GM18520 (cell line): ENCODE results near the gene CDK5.

Experiments used
- ATAC-seq: cut with Tn5 transposase; IDR thresholded peaks from one replicate; pipeline ENCODE4 v1.9.1; 2021; ENCODE audit not compliant: unreplicated experiment

The CDK5 gene

DNA sequence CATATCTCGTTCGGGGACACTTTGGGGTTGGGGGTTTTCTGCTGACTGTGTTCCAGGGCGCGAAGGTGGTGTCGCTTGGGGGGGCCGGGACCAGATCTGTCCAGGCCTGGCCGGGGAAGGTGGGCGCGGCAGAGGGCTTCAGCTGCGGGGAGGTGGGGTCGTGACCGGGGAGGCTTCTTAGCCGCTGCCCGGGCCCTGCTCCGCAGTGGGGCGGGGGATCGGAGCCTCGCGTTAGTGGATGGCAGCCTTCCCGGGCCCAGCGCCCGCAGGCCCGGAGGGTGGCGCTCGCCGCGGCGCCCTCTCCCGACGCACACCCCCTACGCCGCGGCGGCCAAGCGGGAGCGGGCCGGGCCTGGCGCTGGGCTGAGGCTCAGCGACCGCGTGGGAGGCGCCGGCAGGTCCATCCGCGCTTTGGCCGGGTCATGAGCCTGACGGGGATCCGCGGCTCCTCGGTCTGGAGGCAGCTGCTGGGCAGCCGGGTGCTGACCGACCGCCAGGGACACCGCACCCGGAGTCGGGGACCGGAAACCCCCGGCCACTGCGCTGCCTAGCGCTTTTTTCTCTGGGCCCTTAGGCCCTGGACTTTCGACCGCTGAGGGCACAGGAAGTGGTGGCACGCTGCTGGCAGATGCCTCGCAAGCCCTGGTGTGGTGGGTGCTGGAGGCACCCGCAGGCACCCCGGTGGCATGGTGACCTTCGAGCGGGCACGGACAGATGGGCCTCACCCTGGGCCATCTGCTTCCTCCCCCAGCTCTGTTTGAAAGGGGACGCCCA lies 29.7 kb upstream of the CDK5 start:
- peak; percentile 25 for ATAC-seq

DNA sequence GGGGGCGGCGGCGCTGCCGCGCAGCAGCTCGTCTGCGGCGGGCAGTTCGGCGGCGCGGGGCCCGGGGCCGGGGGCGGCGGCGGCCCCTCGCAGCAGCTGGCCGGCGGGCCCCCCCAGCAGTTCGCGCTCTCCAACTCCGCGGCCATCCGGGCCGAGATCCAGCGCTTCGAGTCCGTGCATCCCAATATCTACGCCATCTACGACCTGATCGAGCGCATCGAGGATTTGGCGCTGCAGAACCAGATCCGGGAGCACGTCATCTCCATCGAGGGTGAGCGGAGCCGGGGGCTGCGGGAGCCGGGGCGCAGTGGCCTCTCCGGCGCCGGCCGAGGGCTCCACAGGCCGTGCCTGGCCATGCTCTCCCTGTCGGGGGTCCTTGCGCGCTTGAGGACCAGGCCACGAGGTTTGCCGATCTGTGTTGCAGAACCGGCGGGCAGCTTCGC lies 29.1 kb upstream of the CDK5 start:
- no peak for ATAC-seq

DNA sequence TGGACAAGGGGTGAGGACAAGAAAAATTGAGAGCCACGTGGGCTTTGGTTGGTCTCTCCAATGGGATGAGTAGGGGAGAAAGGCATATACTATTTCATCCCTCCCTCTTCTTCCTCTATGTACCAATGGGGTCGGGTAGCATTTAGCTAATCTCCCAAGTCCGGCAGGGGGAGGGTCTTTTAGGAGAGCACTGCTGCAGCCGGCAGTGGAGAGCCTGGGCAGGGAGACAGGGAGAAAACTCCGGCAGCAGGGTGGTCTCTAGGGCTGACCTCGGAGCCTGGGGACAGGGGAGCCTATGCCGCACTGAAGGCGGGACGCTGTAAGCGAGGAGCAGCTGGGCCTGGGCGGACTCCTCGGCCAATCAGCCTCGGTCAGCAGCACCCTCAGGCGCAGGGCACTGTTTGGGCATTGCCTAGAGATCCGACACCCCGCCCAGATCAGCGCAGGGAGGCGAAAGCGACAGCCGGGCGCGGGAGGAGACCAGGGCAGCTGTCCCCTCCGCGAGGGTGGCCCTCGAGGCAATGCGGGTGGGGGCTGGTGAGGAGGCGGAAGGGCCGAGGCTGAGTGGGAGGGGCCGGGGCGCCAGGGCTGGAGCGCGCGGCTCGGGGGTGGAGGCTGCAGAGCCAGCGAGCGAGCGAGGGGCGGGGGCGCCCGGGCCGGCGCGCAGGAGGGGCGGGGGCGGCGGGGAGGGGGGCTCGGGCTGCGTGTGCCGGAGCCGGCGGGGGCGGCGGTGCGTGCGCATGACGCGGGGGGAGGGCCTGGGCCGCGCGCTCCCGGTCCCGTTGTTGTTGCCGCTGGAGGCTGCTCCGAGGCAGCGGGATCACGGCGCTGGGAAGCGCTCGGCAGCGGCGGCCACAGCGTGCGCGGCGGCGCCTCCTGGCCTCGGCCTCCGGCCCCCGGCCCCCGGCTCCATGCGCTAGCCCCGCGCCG lies 28.3 kb upstream of the CDK5 start, which contains the start of gene AGAP3:
TSS of gene AGAP3 (plus strand) at position 785 of the 930 bp plus-strand sequence. CDS start 267 bp downstream, outside the sequence.
- peak; percentile 28 for ATAC-seq

DNA sequence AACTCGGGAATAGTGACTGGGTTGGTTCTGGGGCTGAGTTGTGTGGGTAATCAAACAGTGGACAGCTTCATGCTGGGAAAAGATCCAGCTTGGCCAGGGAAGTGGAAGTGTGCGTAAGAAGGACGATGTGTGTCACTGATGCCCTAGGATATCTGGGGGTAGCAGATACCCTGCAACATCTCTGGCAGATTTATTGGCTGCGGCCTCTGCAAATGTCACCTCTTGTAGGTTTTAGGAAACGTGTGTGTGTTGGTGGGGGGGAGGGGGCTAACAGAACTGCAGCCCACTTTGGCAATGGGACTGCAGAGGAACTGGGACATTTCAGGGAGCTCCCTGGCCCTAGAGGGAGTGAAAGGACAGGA lies 27.6 kb upstream of the CDK5 start:
- ATAC-seq, result no peak

DNA sequence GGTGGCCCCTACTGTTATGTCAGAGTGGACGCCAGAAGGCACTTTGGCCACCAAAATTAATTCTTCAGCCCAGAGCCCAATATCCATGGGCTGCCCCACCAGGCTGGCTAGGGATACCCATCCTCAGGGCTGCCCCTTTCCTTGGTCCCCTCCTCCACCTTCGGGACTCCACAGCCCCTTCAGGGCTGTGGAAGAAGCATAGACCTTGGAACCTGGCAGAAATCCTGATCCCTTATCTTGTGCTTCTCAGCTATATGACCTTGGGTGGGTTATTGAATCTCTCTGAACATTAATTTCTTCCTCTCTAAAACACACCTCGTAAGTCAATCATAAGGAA lies 26.1 kb upstream of the CDK5 start:
- no peak for ATAC-seq

GRCh38 chr7:151083071-151083823 lies 25.6 kb upstream of the CDK5 start, which contains the start of gene TMUB1:
Gene TMUB1 (minus strand): TSS chr7:151083493. CDS start chr7:151082563, 930 bp downstream.
- ATAC-seq, result peak; percentile 30

DNA sequence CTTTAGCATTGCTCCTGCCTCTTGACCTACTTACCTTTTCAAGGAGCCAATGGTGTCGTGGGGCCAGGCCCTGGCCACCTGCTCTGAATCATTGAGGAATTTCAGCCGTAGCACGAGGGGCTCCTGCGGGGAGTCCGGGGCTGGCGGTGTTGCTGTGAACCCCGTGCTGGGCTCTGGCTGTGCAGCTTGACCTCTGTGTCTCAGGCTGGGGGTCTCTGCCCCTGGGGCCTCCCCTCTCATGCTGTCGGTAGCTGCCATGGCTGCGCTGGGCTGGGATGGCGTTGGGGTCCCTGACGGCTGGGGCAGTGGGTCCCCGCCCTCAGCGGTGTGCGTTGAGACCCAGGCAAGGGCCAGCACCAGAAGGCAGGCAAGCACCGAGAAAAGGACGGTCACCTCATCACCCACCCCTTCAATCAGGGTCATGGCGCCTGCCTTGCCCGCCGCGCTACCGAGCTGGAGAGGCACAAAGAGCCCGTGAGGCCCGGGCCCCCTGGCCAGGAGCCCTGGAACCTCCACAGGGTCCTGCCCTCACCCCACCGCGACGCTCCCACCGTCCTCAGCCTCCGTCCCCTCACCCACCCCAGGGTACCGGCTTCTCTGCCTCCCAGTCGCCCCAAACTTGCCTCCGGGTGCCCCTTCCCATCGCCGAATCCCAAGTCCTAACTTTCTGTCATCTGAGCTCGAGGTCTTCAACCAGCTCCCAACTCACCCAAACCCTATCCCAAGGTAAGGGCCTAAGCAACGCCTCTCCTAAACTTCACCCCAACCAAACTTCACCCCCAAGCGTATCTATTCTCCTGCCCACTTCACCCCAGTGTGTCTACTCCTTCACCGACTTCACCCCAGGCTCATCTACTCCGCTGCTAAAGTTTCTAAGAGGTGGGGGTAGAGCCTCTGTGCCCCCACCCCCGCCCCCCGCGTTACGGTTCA lies 24.7 kb upstream of the CDK5 start:
- no peak for ATAC-seq

- ATAC-seq, result no peak
Measured at GRCh38 chr7:151081170-151082101, 23.7 kb upstream of the CDK5 start.

DNA sequence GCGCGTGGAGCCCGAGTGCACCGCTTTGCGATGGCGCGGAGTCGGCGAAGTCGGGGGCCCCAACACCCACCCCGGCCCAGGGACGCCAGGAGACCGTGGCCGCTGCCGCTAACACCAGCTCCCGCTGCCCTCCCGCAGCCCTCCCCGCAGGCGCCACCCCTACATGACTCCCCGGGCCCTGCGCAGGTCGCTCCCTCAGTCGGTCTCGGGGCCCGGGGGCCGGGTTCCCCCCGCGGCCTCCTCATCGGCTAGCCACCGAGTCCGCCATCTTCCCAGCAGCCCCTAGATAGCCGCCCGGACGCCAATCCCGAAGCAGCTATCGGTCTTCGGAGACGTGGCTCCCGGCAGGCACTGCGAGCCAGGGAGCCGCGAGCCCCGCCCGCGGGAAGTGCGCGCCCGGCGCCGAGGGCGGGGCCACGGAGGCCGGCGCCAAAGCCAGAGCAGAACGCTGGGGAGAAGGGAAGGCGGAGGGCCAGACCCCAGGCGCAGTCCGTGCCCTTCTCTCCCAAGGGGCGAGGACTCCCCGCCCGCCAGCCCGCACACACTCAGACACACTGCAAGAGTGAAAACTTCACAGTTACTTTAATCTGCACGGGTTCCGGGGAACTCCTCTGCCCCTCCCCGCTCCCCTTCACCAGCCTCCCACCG lies 22.9 kb upstream of the CDK5 start, which contains the start of gene FASTK:
TSS of gene FASTK (minus strand) at position 288 of the 648 bp plus-strand sequence. CDS start at position 245, 43 bp downstream.
- ATAC-seq, result peak; percentile 78

- ATAC-seq, result no peak
Measured at GRCh38 chr7:151080067-151080521, 22.4 kb upstream of the CDK5 start.

DNA sequence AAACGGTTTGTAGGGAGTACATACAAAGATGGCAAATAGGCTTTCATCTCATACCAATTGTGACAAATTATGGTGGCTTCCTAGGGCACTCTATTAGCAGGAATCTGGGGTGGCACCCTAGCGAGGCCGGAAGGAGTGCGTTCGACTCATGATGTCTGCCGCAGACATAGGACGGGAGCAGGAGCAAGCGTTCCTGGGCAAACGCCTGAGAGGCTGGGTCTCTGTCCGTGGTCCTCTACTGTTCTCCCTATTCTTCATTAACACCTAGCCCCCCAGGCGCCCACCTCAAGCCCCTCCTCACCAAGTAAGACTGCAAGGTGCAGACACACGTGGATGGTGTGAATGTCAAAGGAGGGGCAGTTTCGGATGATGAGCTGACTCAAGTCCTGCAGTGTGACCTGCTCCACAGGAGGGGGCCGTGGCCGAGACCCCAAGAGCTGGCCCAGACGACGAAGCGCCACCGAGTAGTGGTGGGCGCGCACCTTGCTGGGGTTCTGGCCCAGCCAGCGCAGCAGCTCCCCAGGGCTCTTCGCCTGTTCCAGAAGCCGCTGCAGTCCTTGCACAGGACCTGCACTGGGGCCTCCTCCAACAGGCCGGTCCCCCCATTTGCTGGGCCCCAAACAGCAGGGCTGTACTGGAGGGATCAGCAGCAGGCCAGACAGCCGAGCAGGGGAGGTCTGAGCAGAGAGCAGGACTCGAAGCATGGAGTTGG lies 21.7 kb upstream of the CDK5 start:
- no peak for ATAC-seq

GRCh38 chr7:151078233-151079040 lies 20.7 kb upstream of the CDK5 start:
- ATAC-seq, result no peak

- no peak for ATAC-seq
Measured at GRCh38 chr7:151077705-151078232, 20.1 kb upstream of the CDK5 start.

DNA sequence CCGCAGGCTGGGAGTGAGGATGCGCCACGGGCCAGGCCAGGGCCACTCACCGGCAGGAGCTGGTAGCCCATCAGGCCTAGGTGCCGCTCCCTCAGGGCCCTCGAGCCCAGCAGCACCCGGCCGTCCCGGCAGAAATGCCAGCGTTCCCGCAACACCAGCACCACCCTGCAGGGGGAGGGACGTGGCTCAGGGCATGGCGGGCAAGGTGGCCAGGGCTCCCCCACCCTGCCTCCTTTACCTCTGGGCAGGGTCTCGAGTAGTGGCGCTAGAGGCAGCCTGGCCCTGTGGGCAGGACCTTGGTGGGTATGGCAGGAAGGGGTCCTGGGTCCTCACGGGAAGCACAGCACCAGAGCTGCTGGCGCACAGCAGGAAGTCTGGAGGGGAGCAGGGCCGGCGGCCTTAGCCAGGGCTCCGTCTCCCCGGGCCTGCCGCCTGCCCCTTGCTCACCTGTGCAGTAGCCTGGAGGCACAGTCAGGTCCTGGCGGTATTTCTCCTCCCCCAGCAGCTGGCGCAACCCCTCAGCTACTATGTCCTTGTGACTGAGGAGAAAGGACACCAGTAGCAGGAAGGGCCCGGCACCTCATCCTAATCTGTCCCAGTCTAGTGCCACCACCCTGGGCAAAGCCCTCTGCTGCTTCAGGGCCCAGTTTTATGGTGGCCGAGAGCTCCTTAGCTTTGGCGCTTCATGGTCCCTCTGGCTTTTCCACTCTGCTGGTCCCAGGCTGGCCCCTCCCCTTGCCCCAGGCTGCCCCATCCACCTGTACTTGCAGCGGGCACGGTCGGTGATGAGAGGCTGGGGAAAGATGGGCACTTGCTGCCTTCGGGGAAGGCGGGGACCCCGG lies 19.4 kb upstream of the CDK5 start:
- no peak for ATAC-seq

DNA sequence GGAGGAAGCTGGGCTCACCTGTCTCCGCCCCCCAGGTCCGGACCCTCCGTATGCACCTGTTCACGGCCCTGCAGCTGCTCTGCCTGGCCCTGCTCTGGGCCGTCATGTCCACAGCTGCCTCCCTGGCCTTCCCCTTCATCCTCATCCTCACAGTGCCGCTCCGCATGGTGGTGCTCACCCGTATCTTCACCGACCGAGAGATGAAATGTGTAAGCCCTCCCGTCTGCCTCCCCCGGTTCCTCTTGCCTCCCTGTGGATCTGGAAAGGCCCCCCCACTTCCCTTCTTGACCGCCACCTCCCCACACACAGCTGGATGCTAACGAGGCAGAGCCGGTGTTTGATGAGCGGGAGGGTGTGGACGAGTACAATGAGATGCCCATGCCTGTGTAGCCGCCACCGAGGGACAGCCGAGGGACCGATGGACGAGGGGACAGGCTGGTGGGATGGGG lies 18.3 kb upstream of the CDK5 start:
- ATAC-seq, result no peak

DNA sequence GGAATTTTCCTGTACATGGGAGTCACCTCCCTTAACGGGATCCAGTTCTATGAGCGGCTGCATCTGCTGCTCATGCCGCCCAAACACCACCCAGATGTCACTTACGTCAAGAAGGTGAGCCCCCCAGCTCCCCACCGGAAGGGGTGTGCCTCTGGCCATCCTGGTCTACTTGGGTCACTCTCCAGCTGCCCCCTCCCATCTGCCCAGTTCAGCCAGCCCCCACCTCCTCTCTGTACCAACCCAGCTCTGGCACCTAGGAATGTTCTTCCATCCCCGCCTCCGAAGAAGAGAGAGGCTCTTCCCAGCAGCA lies 17.9 kb upstream of the CDK5 start:
- no peak for ATAC-seq
